Measurements from ENCODE around the gene TUBGCP4. TPM values are rescaled to one million over a fixed set of nuclear protein-coding genes. Genes with fewer than 3 reads are reported as not detected.

Gene TUBGCP4
- total and polyA plus RNA-seq, 9 of the 15 experiments (the other 6 are each of a cell fraction or from before 2014, with no cell fraction given) = 10.7 to 50.2 (median 29.6) TPM

GRCh38 chr15:43440721-43441281 lies 69.9 kb downstream of the TUBGCP4 start (continued):
- TF ChIP-seq ZNF316 (IDR thresholded peaks at IDR 0.05) = peak; percentile 97
- TF ChIP-seq THAP7 (CRISPR knock-in tag; IDR thresholded peaks at IDR 0.05) = no peak
- no peak for TF ChIP-seq TOE1 (IDR thresholded peaks at IDR 0.05; ENCODE audit: borderline replicate concordance)
- no peak for TF ChIP-seq TOE1 (CRISPR knock-in tag; IDR thresholded peaks at IDR 0.05; ENCODE audit: borderline replicate concordance, low read depth)
- TF ChIP-seq ARHGAP35 (IDR thresholded peaks at IDR 0.05; ENCODE audit: partially characterized antibody) = no peak
- no peak for TF ChIP-seq ELK1 (CRISPR knock-in tag; IDR thresholded peaks at IDR 0.05)
- TF ChIP-seq U2AF1 (optimal IDR thresholded peaks at IDR 0.05; ENCODE audit: low read depth, low read length) = no peak
- no peak for TF ChIP-seq ZNF174 (CRISPR knock-in tag; IDR thresholded peaks at IDR 0.05)
- TF ChIP-seq STAG1 (CRISPR knock-in tag; IDR thresholded peaks at IDR 0.05; ENCODE audit: borderline replicate concordance) = no peak
- peak; percentile 63 for TF ChIP-seq TEAD4 (IDR thresholded peaks at IDR 0.05; ENCODE audit: low read length)
- TF ChIP-seq TEAD4 (CRISPR knock-in tag; IDR thresholded peaks at IDR 0.05; ENCODE audit: borderline replicate concordance) = no peak
- TF ChIP-seq MXI1 (IDR thresholded peaks at IDR 0.05; ENCODE audit: low read depth, low read length) = no peak
- TF ChIP-seq ARNT (IDR thresholded peaks at IDR 0.05) = peak in 1 of 2 experiments; percentile 86; a peak in 3 of 4 replicates
- no peak for TF ChIP-seq HEY1 (CRISPR knock-in tag; IDR thresholded peaks at IDR 0.05; ENCODE audit: borderline replicate concordance)
- no peak for TF ChIP-seq PCBP2 (IDR thresholded peaks at IDR 0.05; ENCODE audit: low read depth, low read length, poor library complexity, severe bottlenecking)
- no peak for TF ChIP-seq RBBP5 (IDR thresholded peaks at IDR 0.05; ENCODE audit: borderline replicate concordance, insufficient read depth, low read length, poor library complexity, severe bottlenecking)
- TF ChIP-seq MCM3 (IDR thresholded peaks at IDR 0.05) = no peak
- no peak for TF ChIP-seq ZNF740 (CRISPR knock-in tag; IDR thresholded peaks at IDR 0.05)
- TF ChIP-seq ZNF740 (tag; IDR thresholded peaks at IDR 0.05) = no peak
- TF ChIP-seq ZNF77 (CRISPR knock-in tag; IDR thresholded peaks at IDR 0.05) = no peak
- no peak for TF ChIP-seq ZNF699 (CRISPR knock-in tag; IDR thresholded peaks at IDR 0.05; ENCODE audit: insufficient replicate concordance)
- no peak for TF ChIP-seq PHF8 (IDR thresholded peaks at IDR 0.05; ENCODE audit: borderline replicate concordance, low read length)
- TF ChIP-seq ILF3 (IDR thresholded peaks at IDR 0.05; ENCODE audit: borderline replicate concordance) = no peak
- TF ChIP-seq ZNF134 (CRISPR knock-in tag; conservative IDR thresholded peaks at IDR 0.05) = no peak
- no peak for TF ChIP-seq ZNF395 (CRISPR knock-in tag; IDR thresholded peaks at IDR 0.05)
- peak; percentile 58; the same call in 1 of the 2 replicates for TF ChIP-seq NBN (IDR thresholded peaks at IDR 0.05; ENCODE audit: low read depth)
- no peak for TF ChIP-seq MTA2 (IDR thresholded peaks at IDR 0.05; ENCODE audit: low read depth)
- no peak for TF ChIP-seq SMAD2 (IDR thresholded peaks at IDR 0.05; ENCODE audit: low read depth, low read length)

Data from K562 (cell line).